Heart left ventricle (tissue), 13 donors: ENCODE results near the gene LAMA5.

Experiments used
- CTCF ChIP-seq, 12 donors: fragments of 200-600 bp; sonication (generic) in 4 of 12; IDR thresholded peaks; one replicate each; pipeline versions ENCODE4 v1.5.0 to v1.8.0; 2018 to 2022; ENCODE audit warnings: antibody characterized with exemption in 12 of 12, mild to moderate bottlenecking in 5 of 12
- POLR2A ChIP-seq, 2 donors: fragments of 450-650 bp; IDR thresholded peaks; one replicate each; pipeline ENCODE4 v1.6.1; 2017; ENCODE audit warnings: antibody characterized with exemption in 2 of 2, mild to moderate bottlenecking in 2 of 2, moderate library complexity in 2 of 2
- donor health status: ischemic (EF 13 %, LVEDD 7.1; RV severe dilation, severe dysfunction).
- donor health status: DM: no; HTN: yes; CAD: no.
- donor health status: DM: no; HTN: no; CAD: no.
- donor health status: ischemic (EF 25% LVEDD 6.9; RV normal size, moderate dysfunction).
- donor health status: ischemic (EF 25% LVEDD 5.7; RV mildly dilated, moderate dysfunction).
- donor health status: ischemic (EF 35%, LVEDD 5.7; RV mildly dilated, moderate dysfunction).
- donor health status: nonischemic (EF 11% LVEDD 7.7; RV severe dilation, severe dysfunction).
- donor health status: DM: yes; HTN: yes; CAD: no.
- donor health status: PGD.
- donor health status: ischemic (EF 29% LVEDD 5.4; RV normal size, mild dysfunction).
- donor health status: nonischemic (EF 23%, LVEDD 6.1; RV moderate dilation, normal function).

GRCh38 chr20:62409931-62410745 lies 43.0 kb upstream of the LAMA5 start:
- TF ChIP-seq CTCF (IDR thresholded peaks at IDR 0.05) (peak in 11 of 12 donors; percentile 33 to 65 (median 53)), POLR2A (IDR thresholded peaks at IDR 0.05) (no peak)
